GM12878 (cell line): Measurements from ENCODE around the gene RGL1. TPM values are rescaled to one million over a fixed set of nuclear protein-coding genes. Genes with fewer than 3 reads are reported as not detected.

ENCODE experiments used
- ATAC-seq: fragments of 200-7000 bp; cut with Tn5 transposase; 3 replicates; pipeline ENCODE4 v1.9.1; 2020; ENCODE audit warnings: mild to moderate bottlenecking, moderate library complexity
- BruUV-seq: library from RNA; stranded (reverse); fragments of 400-500 nt; replicated peaks from 2 replicates; lab custom pipeline; 2021; lab: Mats Ljungman, UMichigan
- CTCF ChIA-PET: fragments of 300-600 bp; sonication (Branson Sonifier 250); formaldehyde crosslinking; extraction: SDS; loops from one replicate; lab custom pipeline; 2021; ENCODE audit warnings: inconsistent platforms; lab: Yijun Ruan, JAX
- POLR2A ChIA-PET: fragments of 350-600 bp; formaldehyde crosslinking; extraction: SDS; loops from one replicate; lab custom pipeline; 2021; ENCODE audit warnings: inconsistent platforms; lab: Charles Lee
- RAD21 ChIA-PET: fragments of 300-600 bp; sonication (Branson Sonifier 250); formaldehyde crosslinking; loops from one replicate; lab custom pipeline; 2023; ENCODE audit warnings: antibody characterized with exemption; ENCODE audit not compliant: unreplicated experiment; lab: Charles Lee
- SMC1A ChIA-PET: fragments of 300-600 bp; sonication (Branson Sonifier 250); formaldehyde crosslinking; loops from one replicate; lab custom pipeline; 2023; ENCODE audit not compliant: unreplicated experiment, uncharacterized antibody; lab: Charles Lee
- DNase-seq: peaks from one replicate; pipeline ENCODE4 v3.0.0-alpha.2; 2011; ENCODE audit warnings: low read depth, low spot score
- FAIRE-seq: peaks from 3 replicates; lab custom pipeline; 2011; peaks lifted over from hg19 to GRCh38; lab: Jason Lieb, UNC
- H2AFZ ChIP-seq: 2 replicates; pipeline ENCODE4 v1.6.0; 2011; ENCODE audit warnings: low read depth, low read length, control low read depth; ENCODE audit not compliant: control insufficient read depth
- H3K27ac ChIP-seq: 2 replicates; pipeline ENCODE4 v1.5.1; 2011; ENCODE audit warnings: control low read depth; ENCODE audit not compliant: control insufficient read depth, insufficient read depth
- H3K27me3 ChIP-seq, 2 experiments: replicated peaks in 1 of 2; 2 replicates each; pipeline versions ENCODE4 v1.6.0 to v1.6.1; 2011; ENCODE audit warnings: low read length in 1 of 2; ENCODE audit not compliant: control insufficient read depth in 2 of 2, insufficient read depth in 2 of 2
- H3K36me3 ChIP-seq, 2 experiments: 2 replicates each; pipeline ENCODE4 v1.5.1; 2011; ENCODE audit warnings: low read length in 1 of 2; ENCODE audit not compliant: control insufficient read depth in 2 of 2, insufficient read depth in 2 of 2
- H3K4me1 ChIP-seq: 2 replicates; pipeline ENCODE4 v1.6.1; 2011; ENCODE audit warnings: mild to moderate bottlenecking, low read length, moderate library complexity, mixed read lengths; ENCODE audit not compliant: control insufficient read depth, insufficient read depth
- H3K4me2 ChIP-seq: 2 replicates; pipeline ENCODE4 v1.6.0; 2011; ENCODE audit warnings: control low read depth; ENCODE audit not compliant: control insufficient read depth, insufficient read depth
- H3K4me3 ChIP-seq: fragments of 200-600 bp; sonication (generic); 2 replicates; pipeline ENCODE4 v1.5.1; 2016
- H3K79me2 ChIP-seq: 2 replicates; pipeline ENCODE4 v1.6.0; 2011; ENCODE audit warnings: low read length; ENCODE audit not compliant: control insufficient read depth, insufficient read depth
- H3K9ac ChIP-seq: 2 replicates; pipeline ENCODE4 v1.8.0; 2011; ENCODE audit warnings: low read length, control low read depth, mixed read lengths; ENCODE audit not compliant: control insufficient read depth, insufficient read depth
- H3K9me3 ChIP-seq: replicated peaks from 3 replicates; pipeline ENCODE4 v1.5.1; 2011; ENCODE audit warnings: mild to moderate bottlenecking, low read length; ENCODE audit not compliant: control insufficient read depth, insufficient read depth
- H4K20me1 ChIP-seq: 2 replicates; pipeline ENCODE4 v1.6.0; 2011; ENCODE audit not compliant: control insufficient read depth, insufficient read depth
- BCL3 ChIP-seq: IDR thresholded peaks from 2 replicates; pipeline ENCODE4 v1.6.1; 2011; ENCODE audit warnings: borderline replicate concordance, low read depth, mild to moderate bottlenecking, moderate library complexity, low read length; ENCODE audit not compliant: insufficient read depth, poor library complexity, severe bottlenecking
- E2F8 ChIP-seq: fragments of 450-650 bp; IDR thresholded peaks from 2 replicates; pipeline ENCODE4 v1.6.1; 2018; ENCODE audit warnings: mild to moderate bottlenecking, low read depth, moderate library complexity; ENCODE audit not compliant: partially characterized antibody
- RELA ChIP-seq: fragments of 450-650 bp; IDR thresholded peaks from 2 replicates; pipeline ENCODE4 v1.8.0; 2014; ENCODE audit warnings: borderline replicate concordance; ENCODE audit not compliant: partially characterized antibody
- SKIL ChIP-seq: fragments of 450-650 bp; IDR thresholded peaks from 2 replicates; pipeline ENCODE4 v1.6.1; 2017; ENCODE audit warnings: mild to moderate bottlenecking, low read depth, inconsistent platforms; ENCODE audit not compliant: poor library complexity, severe bottlenecking
- ZBTB33 ChIP-seq: fragments of 450-650 bp; IDR thresholded peaks from 2 replicates; pipeline ENCODE4 v1.6.1; 2017; ENCODE audit warnings: mild to moderate bottlenecking
- ZNF274 ChIP-seq: IDR thresholded peaks from one replicate; pipeline ENCODE4 v1.8.0; 2011; ENCODE audit not compliant: insufficient read length, insufficient read depth
- ZNF687 ChIP-seq: fragments of 450-650 bp; IDR thresholded peaks from 2 replicates; pipeline ENCODE4 v1.6.1; 2017; ENCODE audit warnings: mild to moderate bottlenecking, moderate library complexity
- WGBS: methylation state at CpG from one replicate; pipeline ENCODE4 v1.1.6; 2016; ENCODE audit warnings: low lambda C conversion rate; ENCODE audit not compliant: insufficient replicate concordance, insufficient coverage; ENCODE audit errors: missing lambda C conversion rate; 5-methylcytosine and 5-hydroxymethylcytosine counted together
- in situ Hi-C: fragments of 300-500 bp; cut with MboI; formaldehyde crosslinking; loops from 9 replicates; pipeline ENCODE4 v1.14.3; 2018; ENCODE audit warnings: mixed read lengths
- intact Hi-C: fragments of 100-400 bp; cut with micrococcal nuclease; formaldehyde crosslinking; loops from one replicate; pipeline ENCODE4 v1.14.2; 2022; ENCODE audit not compliant: unreplicated experiment
- polyA plus RNA-seq, 11 experiments: library from polyadenylated mRNA; depleted of rRNA in 4 of 11; unstranded in 6 of 11; stranded (reverse) in 5 of 11; fragments of >200 nt; fragmentation: Nextera tagmentation in 4 of 11; fragmentation: Illumina TruSeq in 1 of 11; extraction: Ambion mirVana in 4 of 11; extraction: Trizol in 1 of 11; gene quantifications; 1 replicate in 1 of 11; 2 replicates in 10 of 11; pipeline versions ENCODE4 v1.2.1 to v1.2.3, GENCODE V29; 2011 to 2016; ENCODE audit warnings: inconsistent platforms in 2 of 11, missing spikeins in 2 of 11, low read depth in 1 of 11
- total RNA-seq, 4 experiments: library from RNA; depleted of rRNA in 3 of 4; stranded (reverse); fragments of >200 nt in 3 of 4; fragmentation: Illumina TruSeq in 1 of 4; extraction: Trizol in 1 of 4; gene quantifications; 2 replicates each; pipeline versions ENCODE4 v1.2.1 to v1.2.3, GENCODE V29; 2013 to 2021

Gene RGL1
- total and polyA plus RNA-seq, 10 of the 15 experiments (the other 5 are each of a cell fraction or from before 2014, with no cell fraction given), result 8.1 to 25.0 (median 19.0) TPM

GRCh38 chr1:183807549-183808168 is 2.7 kb downstream of the RGL1 start:
- POLR2A ChIA-PET, result interaction anchor here (0.6 to 1.6 kb wide), 5 partner anchors 14 to 122 kb away, joined by 3 to 5 read pairs (median 4); no protein-coding TSS in a partner anchor
- CTCF ChIA-PET, result interaction anchor here (0.8 to 3.6 kb wide), 10 partner anchors 8 to 153 kb away, joined by 3 to 19 read pairs (median 6); no protein-coding TSS in a partner anchor
- Histone ChIP-seq H3K27ac (peak overlapping the region; percentile 93), H3K4me2 (peak overlapping the region; percentile 74), H3K79me2 (peaks cover 78% of the 10 kb centered on the region), H4K20me1 (no peaks in the 10 kb centered on the region), H3K27me3 (no peaks in the 10 kb centered on the region), H3K9ac (peak overlapping the region; percentile 97), H3K4me1 (peaks cover 21% of the 10 kb centered on the region; the same call in 1 of the 2 replicates), H3K9me3 (peaks cover 3% of the 10 kb centered on the region; the same call in 2 of the 3 replicates), H3K36me3 (no peaks in the 10 kb centered on the region), H3K4me3 (peak overlapping the region; percentile 90), H2AFZ (no peak overlapping the region)
- SMC1A ChIA-PET, result interaction anchor here (0.7 to 6.4 kb wide), 21 partner anchors 9 to 218 kb away, joined by 3 to 42 read pairs (median 5); partner anchors contain the start of gene APOBEC4
- DNase-seq, result peak; percentile 69
- RAD21 ChIA-PET, result interaction anchor here (0.8 to 3.7 kb wide), 12 partner anchors 9 to 155 kb away, joined by 3 to 25 read pairs (median 4); partner anchors contain the start of gene APOBEC4
- intact Hi-C loops (loop anchor here (1.0 to 5.0 kb wide), 7 partner anchors 35 to 153 kb away; no protein-coding TSS in a partner anchor), in situ Hi-C loops (no loop called here)
- WGBS, result 0% methylated on average over 2 of the region's 2 CpGs
- no TSS peak for BruUV-seq
- peak; percentile 72 for ATAC-seq
- FAIRE-seq, result peak; percentile 87
- TF ChIP-seq SKIL (peak; percentile 68), ZNF274 (no peak), BCL3 (no peak), ZBTB33 (no peak), RELA (no peak), ZNF687 (no peak), E2F8 (no peak)
